Measurements from ENCODE around the gene CNGA3.

CNGA3 gene

DNA sequence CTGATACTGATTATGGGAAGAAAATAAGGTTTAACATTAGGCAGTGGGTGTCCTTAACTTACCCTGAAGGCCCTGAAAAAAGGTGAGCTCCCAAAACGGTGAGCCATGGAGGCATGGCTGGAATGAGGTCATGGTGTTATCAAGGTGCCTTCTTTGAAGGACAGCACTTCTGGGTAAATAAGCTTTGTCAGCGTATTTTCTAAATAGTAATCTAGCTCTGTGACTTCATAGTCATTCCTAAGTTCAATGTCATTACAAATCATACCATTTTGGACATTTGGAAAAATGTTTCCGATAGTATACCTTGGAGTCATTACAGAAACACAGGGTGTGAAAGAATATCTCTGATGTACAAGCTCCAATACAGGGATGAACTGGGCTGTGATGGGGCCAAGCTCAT, 35.2 kb upstream of the CNGA3 start:
- no peaks in the 10 kb centered on the region for H3K27me3 ChIP-seq (ENCODE audit: control insufficient read depth in 3 of 3, insufficient read depth in 3 of 3, low read depth in 1 of 3, low read length in 3 of 3)
- WGBS, 2 donors (ENCODE audit: extremely low coverage in 2 of 2, insufficient read length in 2 of 2, insufficient replicate concordance in 1 of 2), result no CpG with 5 or more reads among the region's 3 CpGs
- H2AFZ ChIP-seq (ENCODE audit: low read length), result no peak overlapping the region

GRCh38 chr2:98311771-98312545, 34.3 kb upstream of the CNGA3 start:
- Histone ChIP-seq H2BK12ac (ENCODE audit: low read length) (no peak overlapping the region), H2BK5ac (ENCODE audit: low read length) (no peak overlapping the region), H3K27ac (replicated peaks; ENCODE audit: low read length) (no peak overlapping the region), H2BK120ac (ENCODE audit: low read depth, low read length) (no peak overlapping the region), H3K4me1 (ENCODE audit: control insufficient read depth in 2 of 2, insufficient read depth in 1 of 2, low read depth in 1 of 2, low read length in 2 of 2) (peaks cover 0 to 4% of the 10 kb centered on the region in 2 donors), H3K18ac (ENCODE audit: low read length) (peak overlapping the region; percentile 5), H4K91ac (ENCODE audit: low read depth, low read length, poor library complexity) (no peak overlapping the region), H3K36me3 (replicated peaks in 1 of 2; ENCODE audit: control insufficient read depth in 2 of 2, insufficient read depth in 2 of 2, low read length in 2 of 2) (no peaks in the 10 kb centered on the region), H2BK15ac (ENCODE audit: low read length) (no peak overlapping the region), H3K4me3 (ENCODE audit: low read length in 2 of 2) (no peak overlapping the region), H3K14ac (ENCODE audit: low read length) (no peak overlapping the region), H3K9me3 (replicated peaks in 1 of 2; ENCODE audit: control insufficient read depth in 2 of 2, insufficient read depth in 1 of 2, low read depth in 1 of 2, low read length in 2 of 2) (no peaks in the 10 kb centered on the region), H3K4ac (ENCODE audit: low read length) (no peak overlapping the region), H3K4me2 (ENCODE audit: insufficient read depth, low read length, poor library complexity, severe bottlenecking) (no peak overlapping the region), H4K8ac (ENCODE audit: low read depth, low read length) (no peak overlapping the region), H3K23ac (ENCODE audit: low read depth, low read length, poor library complexity) (no peak overlapping the region), H3K79me1 (ENCODE audit: low read depth, low read length) (no peaks in the 10 kb centered on the region), H2AK5ac (ENCODE audit: low read depth, low read length) (no peak overlapping the region), H3K27me3 (ENCODE audit: control insufficient read depth in 3 of 3, insufficient read depth in 3 of 3, low read depth in 1 of 3, low read length in 3 of 3) (no peaks in the 10 kb centered on the region), H3K9ac (ENCODE audit: low read depth, low read length, poor library complexity) (no peak overlapping the region), H2AFZ (ENCODE audit: low read length) (no peak overlapping the region)
- WGBS, 2 donors (ENCODE audit: extremely low coverage in 2 of 2, insufficient read length in 2 of 2, insufficient replicate concordance in 1 of 2), result no CpG with 5 or more reads among the region's 33 CpGs
- DNase-seq (ENCODE audit: low spot score), result no peak

More for the DNA sequence above, 35.2 kb upstream of the CNGA3 start:
- Histone ChIP-seq H3K79me1 (ENCODE audit: low read depth, low read length) (no peaks in the 10 kb centered on the region), H3K14ac (ENCODE audit: low read length) (no peak overlapping the region), H3K4me3 (ENCODE audit: low read length in 2 of 2) (no peak overlapping the region), H3K23ac (ENCODE audit: low read depth, low read length, poor library complexity) (no peak overlapping the region), H3K9ac (ENCODE audit: low read depth, low read length, poor library complexity) (no peak overlapping the region), H3K9me3 (replicated peaks in 1 of 2; ENCODE audit: control insufficient read depth in 2 of 2, insufficient read depth in 1 of 2, low read depth in 1 of 2, low read length in 2 of 2) (no peaks in the 10 kb centered on the region), H3K4ac (ENCODE audit: low read length) (no peak overlapping the region), H3K4me2 (ENCODE audit: insufficient read depth, low read length, poor library complexity, severe bottlenecking) (no peak overlapping the region), H2AK5ac (ENCODE audit: low read depth, low read length) (no peak overlapping the region), H2BK120ac (ENCODE audit: low read depth, low read length) (no peak overlapping the region), H3K27ac (replicated peaks; ENCODE audit: low read length) (no peak overlapping the region), H4K91ac (ENCODE audit: low read depth, low read length, poor library complexity) (no peak overlapping the region), H3K4me1 (ENCODE audit: control insufficient read depth in 2 of 2, insufficient read depth in 1 of 2, low read depth in 1 of 2, low read length in 2 of 2) (peaks cover 0 to 4% of the 10 kb centered on the region in 2 donors), H4K8ac (ENCODE audit: low read depth, low read length) (no peak overlapping the region), H2BK15ac (ENCODE audit: low read length) (no peak overlapping the region), H3K36me3 (replicated peaks in 1 of 2; ENCODE audit: control insufficient read depth in 2 of 2, insufficient read depth in 2 of 2, low read length in 2 of 2) (no peaks in the 10 kb centered on the region), H2BK12ac (ENCODE audit: low read length) (no peak overlapping the region), H2BK5ac (ENCODE audit: low read length) (no peak overlapping the region), H3K18ac (ENCODE audit: low read length) (no peak overlapping the region)
- DNase-seq (ENCODE audit: low spot score), result no peak

GRCh38 chr2:98313492-98314250, 32.6 kb upstream of the CNGA3 start:
- Histone ChIP-seq H3K79me1 (ENCODE audit: low read depth, low read length) (no peaks in the 10 kb centered on the region), H3K4me3 (ENCODE audit: low read length in 2 of 2) (no peak overlapping the region), H3K9me3 (replicated peaks in 1 of 2; ENCODE audit: control insufficient read depth in 2 of 2, insufficient read depth in 1 of 2, low read depth in 1 of 2, low read length in 2 of 2) (no peaks in the 10 kb centered on the region), H2BK15ac (ENCODE audit: low read length) (no peak overlapping the region), H3K4ac (ENCODE audit: low read length) (no peak overlapping the region), H3K27ac (replicated peaks; ENCODE audit: low read length) (no peak overlapping the region), H3K23ac (ENCODE audit: low read depth, low read length, poor library complexity) (no peak overlapping the region), H2BK12ac (ENCODE audit: low read length) (no peak overlapping the region), H3K36me3 (replicated peaks in 1 of 2; ENCODE audit: control insufficient read depth in 2 of 2, insufficient read depth in 2 of 2, low read length in 2 of 2) (no peaks in the 10 kb centered on the region), H2BK5ac (ENCODE audit: low read length) (no peak overlapping the region), H4K8ac (ENCODE audit: low read depth, low read length) (no peak overlapping the region), H2AFZ (ENCODE audit: low read length) (no peak overlapping the region), H3K18ac (ENCODE audit: low read length) (no peak overlapping the region), H2BK120ac (ENCODE audit: low read depth, low read length) (no peak overlapping the region), H3K27me3 (ENCODE audit: control insufficient read depth in 3 of 3, insufficient read depth in 3 of 3, low read depth in 1 of 3, low read length in 3 of 3) (no peaks in the 10 kb centered on the region), H3K4me2 (ENCODE audit: insufficient read depth, low read length, poor library complexity, severe bottlenecking) (no peak overlapping the region), H4K91ac (ENCODE audit: low read depth, low read length, poor library complexity) (no peak overlapping the region), H3K4me1 (ENCODE audit: control insufficient read depth in 2 of 2, insufficient read depth in 1 of 2, low read depth in 1 of 2, low read length in 2 of 2) (peaks cover 0 to 4% of the 10 kb centered on the region in 2 donors), H2AK5ac (ENCODE audit: low read depth, low read length) (no peak overlapping the region), H3K14ac (ENCODE audit: low read length) (no peak overlapping the region), H3K9ac (ENCODE audit: low read depth, low read length, poor library complexity) (no peak overlapping the region)
- no peak for DNase-seq (ENCODE audit: low spot score)
- no CpG with 5 or more reads among the region's 8 CpGs for WGBS, 2 donors (ENCODE audit: extremely low coverage in 2 of 2, insufficient read length in 2 of 2, insufficient replicate concordance in 1 of 2)

GRCh38 chr2:98314251-98314650, 32.0 kb upstream of the CNGA3 start:
- Histone ChIP-seq H3K4me3 (ENCODE audit: low read length in 2 of 2) (no peak overlapping the region), H2AK5ac (ENCODE audit: low read depth, low read length) (no peak overlapping the region), H2BK15ac (ENCODE audit: low read length) (no peak overlapping the region), H2BK12ac (ENCODE audit: low read length) (no peak overlapping the region), H4K8ac (ENCODE audit: low read depth, low read length) (no peak overlapping the region), H3K4ac (ENCODE audit: low read length) (no peak overlapping the region), H2AFZ (ENCODE audit: low read length) (no peak overlapping the region), H3K4me2 (ENCODE audit: insufficient read depth, low read length, poor library complexity, severe bottlenecking) (no peak overlapping the region), H2BK120ac (ENCODE audit: low read depth, low read length) (no peak overlapping the region), H3K4me1 (ENCODE audit: control insufficient read depth in 2 of 2, insufficient read depth in 1 of 2, low read depth in 1 of 2, low read length in 2 of 2) (peaks cover 0 to 4% of the 10 kb centered on the region in 2 donors), H3K23ac (ENCODE audit: low read depth, low read length, poor library complexity) (no peak overlapping the region), H3K18ac (ENCODE audit: low read length) (no peak overlapping the region), H4K91ac (ENCODE audit: low read depth, low read length, poor library complexity) (no peak overlapping the region), H3K36me3 (replicated peaks in 1 of 2; ENCODE audit: control insufficient read depth in 2 of 2, insufficient read depth in 2 of 2, low read length in 2 of 2) (no peaks in the 10 kb centered on the region), H3K9ac (ENCODE audit: low read depth, low read length, poor library complexity) (no peak overlapping the region), H3K14ac (ENCODE audit: low read length) (no peak overlapping the region), H2BK5ac (ENCODE audit: low read length) (no peak overlapping the region), H3K9me3 (replicated peaks in 1 of 2; ENCODE audit: control insufficient read depth in 2 of 2, insufficient read depth in 1 of 2, low read depth in 1 of 2, low read length in 2 of 2) (peaks cover 0 to 2% of the 10 kb centered on the region in 2 donors), H3K27ac (replicated peaks; ENCODE audit: low read length) (no peak overlapping the region), H3K79me1 (ENCODE audit: low read depth, low read length) (no peaks in the 10 kb centered on the region), H3K27me3 (ENCODE audit: control insufficient read depth in 3 of 3, insufficient read depth in 3 of 3, low read depth in 1 of 3, low read length in 3 of 3) (no peaks in the 10 kb centered on the region)
- no CpG with 5 or more reads among the region's 4 CpGs for WGBS, 2 donors (ENCODE audit: extremely low coverage in 2 of 2, insufficient read length in 2 of 2, insufficient replicate concordance in 1 of 2)
- no peak for DNase-seq (ENCODE audit: low spot score)

Data from neuronal stem cell (in vitro differentiated cells).